ENCODE measurements around the gene NCKAP5. TPM values are rescaled to one million over a fixed set of nuclear protein-coding genes. Genes with fewer than 3 reads are reported as not detected.
A peak's percentile ranks its signal among the peaks of the same experiment; 100 is the strongest.

Gene NCKAP5
- total RNA-seq (2022) (not detected in 2 replicates), Bru-seq, nascent RNA (percentile 16 among the genes with signal in this experiment), BruChase-seq, experiment 1, labeled RNA remaining after a 6-hour chase (percentile 10 among the genes with signal in this experiment), BruChase-seq, experiment 2, labeled RNA remaining after a 2-hour chase (percentile 14 among the genes with signal in this experiment)
- long read RNA-seq: 0 reads

- Mint-ChIP-seq H3K36me3 (ENCODE audit: insufficient read depth, unreplicated experiment) (no peaks in the 10 kb centered on the region), H3K27me3 (ENCODE audit: insufficient read depth, unreplicated experiment) (peaks cover 10% of the 10 kb centered on the region), H3K9me3 (ENCODE audit: unreplicated experiment) (no peaks in the 10 kb centered on the region), H3K4me1 (ENCODE audit: insufficient read depth, unreplicated experiment) (peaks cover 9% of the 10 kb centered on the region), H3K27ac (ENCODE audit: low read depth, unreplicated experiment) (no peak within 1 kb of the TSS), H3K4me3 (ENCODE audit: unreplicated experiment) (no peak within 1 kb of the TSS)
- TF ChIP-seq CTCF (IDR thresholded peaks at IDR 0.05; ENCODE audit: unreplicated experiment): no peak
- intact Hi-C loops (cut with micrococcal nuclease): no loop called here
- POLR2A ChIA-PET: no interaction called here
- no TSS peak for BruUV-seq (replicated peaks)
- CTCF ChIA-PET: interaction anchor here (0.7 to 3.4 kb wide), 5 partner anchors 49 to 1218 kb away, joined by 3 to 18 read pairs (median 4); no protein-coding TSS in a partner anchor
- DNase-seq (ENCODE audit: unreplicated experiment): no peak
Measured at GRCh38 chr2:133568172-133568571, at the start of gene NCKAP5. Gene NCKAP5 (minus strand): TSS chr2:133568463. CDS start chr2:133517526, 50,937 bp downstream.

GRCh38 chr2:133609664-133610063 is 41.4 kb upstream of the NCKAP5 start:
- intact Hi-C loops (cut with micrococcal nuclease): no loop called here
- no peaks in the 10 kb centered on the region for H3K36me3 Mint-ChIP-seq (ENCODE audit: insufficient read depth, unreplicated experiment)
- ChIA-PET CTCF (no interaction called here), POLR2A (no interaction called here)
- TF ChIP-seq CTCF (IDR thresholded peaks at IDR 0.05; ENCODE audit: unreplicated experiment): no peak
- DNase-seq (ENCODE audit: unreplicated experiment): no peak
- peaks cover 6% of the 10 kb centered on the region for H3K9me3 Mint-ChIP-seq (ENCODE audit: unreplicated experiment)
- H3K4me3 Mint-ChIP-seq (ENCODE audit: unreplicated experiment): no peak overlapping the region
- no TSS peak for BruUV-seq (replicated peaks)
- no peaks in the 10 kb centered on the region for H3K27me3 Mint-ChIP-seq (ENCODE audit: insufficient read depth, unreplicated experiment)
- H3K27ac Mint-ChIP-seq (ENCODE audit: low read depth, unreplicated experiment): no peak overlapping the region
- no peaks in the 10 kb centered on the region for H3K4me1 Mint-ChIP-seq (ENCODE audit: insufficient read depth, unreplicated experiment)

GRCh38 chr2:133608291-133608690 is 40.0 kb upstream of the NCKAP5 start:
- no peak for TF ChIP-seq CTCF (IDR thresholded peaks at IDR 0.05; ENCODE audit: unreplicated experiment)
- H3K27me3 Mint-ChIP-seq (ENCODE audit: insufficient read depth, unreplicated experiment): no peaks in the 10 kb centered on the region
- POLR2A ChIA-PET: no interaction called here
- intact Hi-C loops (cut with micrococcal nuclease): no loop called here
- H3K4me3 Mint-ChIP-seq (ENCODE audit: unreplicated experiment): no peak overlapping the region
- no peak overlapping the region for H3K27ac Mint-ChIP-seq (ENCODE audit: low read depth, unreplicated experiment)
- no peaks in the 10 kb centered on the region for H3K4me1 Mint-ChIP-seq (ENCODE audit: insufficient read depth, unreplicated experiment)
- H3K9me3 Mint-ChIP-seq (ENCODE audit: unreplicated experiment): peaks cover 6% of the 10 kb centered on the region
- no TSS peak for BruUV-seq (replicated peaks)
- CTCF ChIA-PET: no interaction called here
- H3K36me3 Mint-ChIP-seq (ENCODE audit: insufficient read depth, unreplicated experiment): no peaks in the 10 kb centered on the region
- no peak for DNase-seq (ENCODE audit: unreplicated experiment)

GRCh38 chr2:133607679-133608078 is 39.4 kb upstream of the NCKAP5 start:
- H3K36me3 Mint-ChIP-seq (ENCODE audit: insufficient read depth, unreplicated experiment): no peaks in the 10 kb centered on the region
- H3K27me3 Mint-ChIP-seq (ENCODE audit: insufficient read depth, unreplicated experiment): no peaks in the 10 kb centered on the region
- intact Hi-C loops (cut with micrococcal nuclease): no loop called here
- TF ChIP-seq CTCF (IDR thresholded peaks at IDR 0.05; ENCODE audit: unreplicated experiment): no peak
- H3K27ac Mint-ChIP-seq (ENCODE audit: low read depth, unreplicated experiment): no peak overlapping the region
- H3K4me1 Mint-ChIP-seq (ENCODE audit: insufficient read depth, unreplicated experiment): no peaks in the 10 kb centered on the region
- BruUV-seq (replicated peaks): no TSS peak
- ChIA-PET POLR2A (no interaction called here), CTCF (no interaction called here)
- H3K4me3 Mint-ChIP-seq (ENCODE audit: unreplicated experiment): no peak overlapping the region
- peaks cover 6% of the 10 kb centered on the region for H3K9me3 Mint-ChIP-seq (ENCODE audit: unreplicated experiment)
- DNase-seq (ENCODE audit: unreplicated experiment): no peak

All from MCF 10A (cell line).